ENCODE results near the gene PRR27.

- TF ChIP-seq, protein P1, sequence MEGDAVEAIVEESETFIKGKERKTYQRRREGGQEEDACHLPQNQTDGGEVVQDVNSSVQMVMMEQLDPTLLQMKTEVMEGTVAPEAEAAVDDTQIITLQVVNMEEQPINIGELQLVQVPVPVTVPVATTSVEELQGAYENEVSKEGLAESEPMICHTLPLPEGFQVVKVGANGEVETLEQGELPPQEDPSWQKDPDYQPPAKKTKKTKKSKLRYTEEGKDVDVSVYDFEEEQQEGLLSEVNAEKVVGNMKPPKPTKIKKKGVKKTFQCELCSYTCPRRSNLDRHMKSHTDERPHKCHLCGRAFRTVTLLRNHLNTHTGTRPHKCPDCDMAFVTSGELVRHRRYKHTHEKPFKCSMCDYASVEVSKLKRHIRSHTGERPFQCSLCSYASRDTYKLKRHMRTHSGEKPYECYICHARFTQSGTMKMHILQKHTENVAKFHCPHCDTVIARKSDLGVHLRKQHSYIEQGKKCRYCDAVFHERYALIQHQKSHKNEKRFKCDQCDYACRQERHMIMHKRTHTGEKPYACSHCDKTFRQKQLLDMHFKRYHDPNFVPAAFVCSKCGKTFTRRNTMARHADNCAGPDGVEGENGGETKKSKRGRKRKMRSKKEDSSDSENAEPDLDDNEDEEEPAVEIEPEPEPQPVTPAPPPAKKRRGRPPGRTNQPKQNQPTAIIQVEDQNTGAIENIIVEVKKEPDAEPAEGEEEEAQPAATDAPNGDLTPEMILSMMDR (IDR thresholded peaks at IDR 0.05; ENCODE audit: extremely low read depth in 1 of 2, insufficient read depth in 1 of 2, low read depth in 1 of 2, low read length in 2 of 2) = no peak
- TF ChIP-seq POLR2AphosphoS5 (IDR thresholded peaks at IDR 0.05; ENCODE audit: insufficient read depth, low read depth, low read length) = no peak
- TF ChIP-seq, protein P2, sequence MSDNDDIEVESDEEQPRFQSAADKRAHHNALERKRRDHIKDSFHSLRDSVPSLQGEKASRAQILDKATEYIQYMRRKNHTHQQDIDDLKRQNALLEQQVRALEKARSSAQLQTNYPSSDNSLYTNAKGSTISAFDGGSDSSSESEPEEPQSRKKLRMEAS (IDR thresholded peaks at IDR 0.05; ENCODE audit: insufficient read depth, insufficient read length) = no peak
- no peak for TF ChIP-seq POLR2A (IDR thresholded peaks at IDR 0.05; ENCODE audit: low read depth, low read length)
- TF ChIP-seq EZH2 (IDR thresholded peaks at IDR 0.05; ENCODE audit: borderline replicate concordance, low read depth, low read length, severe bottlenecking) = no peak
Measured at GRCh38 chr4:70190579-70190978, 36.5 kb downstream of the PRR27 start.

Data from endothelial cell of umbilical vein (primary cell).